Measurements from ENCODE around the gene HOPX. TPM values are rescaled to one million over a fixed set of nuclear protein-coding genes. Genes with fewer than 3 reads are reported as not detected.
"Not testable (repeated sequence)": the region's sequence is repeated elsewhere in the genome, so short reads cannot be mapped to it uniquely, and the experiment has no call there.

HOPX gene
- total RNA-seq, 2 donors from 2014 or later, result 1.6 TPM; not detected in 1

- ATAC-seq, result no peak
- H3K27me3 ChIP-seq, result no peaks in the 10 kb centered on the region
- H3K9me3 ChIP-seq, result no peaks in the 10 kb centered on the region
- intact Hi-C loops (cut with DNase I), result no loop called here
- no peaks in the 10 kb centered on the region for H3K36me3 ChIP-seq (replicated peaks in 1 of 2; ENCODE audit: insufficient read depth in 1 of 2, low read depth in 2 of 2)
- WGBS, 2 donors, result 54 to 61% methylated on average over 2 of the region's 2 CpGs
- no peak overlapping the region for H3K4me3 ChIP-seq
- H3K4me1 ChIP-seq, result no peaks in the 10 kb centered on the region
- H3K27ac ChIP-seq, result no peak overlapping the region
- TF ChIP-seq POLR2A (IDR thresholded peaks at IDR 0.05) (no peak), CTCF (IDR thresholded peaks at IDR 0.05) (no peak)
- no peak for DNase-seq
Observed at GRCh38 chr4:56699537-56700105, 18.5 kb upstream of the HOPX start.

- intact Hi-C loops (cut with DNase I), result no loop called here
- no peak for TF ChIP-seq POLR2A (IDR thresholded peaks at IDR 0.05)
- no peak for TF ChIP-seq CTCF (IDR thresholded peaks at IDR 0.05)
- H3K4me1 ChIP-seq, result no peaks in the 10 kb centered on the region
- H3K4me3 ChIP-seq, result no peak overlapping the region
- no peaks in the 10 kb centered on the region for H3K27me3 ChIP-seq
- H3K27ac ChIP-seq, result no peak overlapping the region
- H3K36me3 ChIP-seq (replicated peaks in 1 of 2; ENCODE audit: insufficient read depth in 1 of 2, low read depth in 2 of 2), result no peaks in the 10 kb centered on the region
- ATAC-seq (no peak), DNase-seq (no peak)
- WGBS, 2 donors, result 48 to 62% methylated on average over 4 of the region's 4 CpGs
- no peaks in the 10 kb centered on the region for H3K9me3 ChIP-seq
Observed at GRCh38 chr4:56698329-56698728, 17.2 kb upstream of the HOPX start.

- no peaks in the 10 kb centered on the region for H3K9me3 ChIP-seq
- ATAC-seq, result no peak
- intact Hi-C loops (cut with DNase I), result no loop called here
- no peaks in the 10 kb centered on the region for H3K4me1 ChIP-seq
- DNase-seq, result no peak
- H3K27ac ChIP-seq, result no peak overlapping the region
- WGBS, 2 donors, result 59 to 62% methylated on average over 5 of the region's 5 CpGs
- no peaks in the 10 kb centered on the region for H3K27me3 ChIP-seq
- TF ChIP-seq POLR2A (IDR thresholded peaks at IDR 0.05), result no peak
- TF ChIP-seq CTCF (IDR thresholded peaks at IDR 0.05), result no peak
- H3K4me3 ChIP-seq, result no peak overlapping the region
- H3K36me3 ChIP-seq (replicated peaks in 1 of 2; ENCODE audit: insufficient read depth in 1 of 2, low read depth in 2 of 2), result no peaks in the 10 kb centered on the region
Observed at GRCh38 chr4:56696056-56696455, 15.0 kb upstream of the HOPX start.

GRCh38 chr4:56693476-56693875, 12.4 kb upstream of the HOPX start:
- H3K4me3 ChIP-seq; H3K4me1 ChIP-seq; intact Hi-C loops (cut with DNase I); H3K27me3 ChIP-seq; DNase-seq; H3K9me3 ChIP-seq; ATAC-seq; H3K36me3 ChIP-seq (replicated peaks in 1 of 2; ENCODE audit: insufficient read depth in 1 of 2, low read depth in 2 of 2); H3K27ac ChIP-seq: not testable (repeated sequence)
- 79% methylated on average over 9 of the region's 35 CpGs; no CpG with 5 or more reads in 1 of the 2 donors for WGBS, 2 donors

GRCh38 chr4:56692576-56692975, 11.5 kb upstream of the HOPX start:
- Histone ChIP-seq H3K9me3 (no peaks in the 10 kb centered on the region), H3K4me1 (no peaks in the 10 kb centered on the region), H3K27me3 (no peaks in the 10 kb centered on the region), H3K4me3 (no peak overlapping the region), H3K36me3 (replicated peaks in 1 of 2; ENCODE audit: insufficient read depth in 1 of 2, low read depth in 2 of 2) (no peaks in the 10 kb centered on the region), H3K27ac (no peak overlapping the region)
- ATAC-seq, result no peak
- intact Hi-C loops (cut with DNase I), result no loop called here
- 34 to 39% methylated on average over 4 of the region's 4 CpGs for WGBS, 2 donors
- TF ChIP-seq CTCF (IDR thresholded peaks at IDR 0.05) (no peak), POLR2A (IDR thresholded peaks at IDR 0.05) (no peak)
- no peak for DNase-seq
